NCI-H128 (cell line): ENCODE measurements around the gene PSMD1.

ENCODE experiments used
- DNase-seq: peaks from one replicate; lab custom pipeline; 2025; ENCODE audit not compliant: unreplicated experiment; lab: John Stamatoyannopoulos, UW

PSMD1 gene

GRCh38 chr2:231034291-231034882 is 22.3 kb upstream of the PSMD1 start:
- DNase-seq: no peak

- DNase-seq: no peak
Measured at GRCh38 chr2:231036131-231036530, 20.5 kb upstream of the PSMD1 start.

GRCh38 chr2:231036578-231037106 is 20.0 kb upstream of the PSMD1 start:
- no peak for DNase-seq

GRCh38 chr2:231037202-231037730 is 19.4 kb upstream of the PSMD1 start, which contains the start of gene C2orf72:
Gene C2orf72 (plus strand): TSS chr2:231037523. CDS start chr2:231037566, 43 bp downstream.
- DNase-seq: no peak

GRCh38 chr2:231037731-231038482 is 18.8 kb upstream of the PSMD1 start:
- DNase-seq: no peak

- no peak for DNase-seq
Measured at GRCh38 chr2:231038483-231039293, 18.0 kb upstream of the PSMD1 start.

GRCh38 chr2:231039294-231039664 is 17.4 kb upstream of the PSMD1 start:
- no peak for DNase-seq

- DNase-seq: no peak
Measured at GRCh38 chr2:231039821-231040364, 16.8 kb upstream of the PSMD1 start.

- DNase-seq: no peak
Measured at GRCh38 chr2:231041061-231041689, 15.5 kb upstream of the PSMD1 start.

GRCh38 chr2:231043796-231044195 is 12.9 kb upstream of the PSMD1 start:
- DNase-seq: no peak

- no peak for DNase-seq
Measured at GRCh38 chr2:231046916-231047273, 9.8 kb upstream of the PSMD1 start.

GRCh38 chr2:231047274-231047922 is 9.3 kb upstream of the PSMD1 start:
- DNase-seq: no peak

- no peak for DNase-seq
Measured at GRCh38 chr2:231047923-231048915, 8.4 kb upstream of the PSMD1 start.

- DNase-seq: no peak
Measured at GRCh38 chr2:231049286-231050017, 7.2 kb upstream of the PSMD1 start.

GRCh38 chr2:231050018-231050901 is 6.4 kb upstream of the PSMD1 start:
- no peak for DNase-seq

GRCh38 chr2:231051116-231051515 is 5.6 kb upstream of the PSMD1 start:
- DNase-seq: no peak
